Osteoblast (primary cell): ENCODE measurements around the gene STK32B. TPM values are rescaled to one million over a fixed set of nuclear protein-coding genes. Genes with fewer than 3 reads are reported as not detected.
"Not testable (repeated sequence)": the region's sequence is repeated elsewhere in the genome, so short reads cannot be mapped to it uniquely, and the experiment has no call there.

Experiments used
- DNase-seq: peaks from one replicate; pipeline ENCODE4 v3.0.0; 2011; ENCODE audit warnings: low spot score, mixed read lengths; ENCODE audit not compliant: insufficient read length; ENCODE audit errors: missing footprints
- H2AFZ ChIP-seq: 2 replicates; pipeline ENCODE4 v1.6.0; 2011; ENCODE audit warnings: mild to moderate bottlenecking, low read length
- H3K27ac ChIP-seq: 2 replicates; pipeline ENCODE4 v1.5.1; 2011; ENCODE audit warnings: mild to moderate bottlenecking, low read depth, low read length, moderate library complexity
- H3K27me3 ChIP-seq: 2 replicates; pipeline ENCODE4 v1.6.0; 2012; ENCODE audit warnings: mild to moderate bottlenecking, control low read depth, inconsistent platforms, low read length, moderate library complexity; ENCODE audit not compliant: insufficient read depth
- H3K36me3 ChIP-seq: 2 replicates; pipeline ENCODE4 v1.5.1; 2011; ENCODE audit warnings: mild to moderate bottlenecking, low read length, control low read depth, moderate library complexity; ENCODE audit not compliant: insufficient read depth
- H3K4me1 ChIP-seq: 2 replicates; pipeline ENCODE4 v1.5.1; 2011; ENCODE audit warnings: mild to moderate bottlenecking, low read length, control low read depth, moderate library complexity; ENCODE audit not compliant: insufficient read depth
- H3K4me2 ChIP-seq: 2 replicates; pipeline ENCODE4 v1.6.0; 2011; ENCODE audit warnings: mild to moderate bottlenecking, low read length; ENCODE audit not compliant: insufficient read depth
- H3K4me3 ChIP-seq: fragments of 200-600 bp; sonication (generic); 3 replicates; pipeline ENCODE4 v1.5.1; 2012; ENCODE audit warnings: mild to moderate bottlenecking, low read length, inconsistent platforms; ENCODE audit not compliant: insufficient read depth
- H3K79me2 ChIP-seq: 2 replicates; pipeline ENCODE4 v1.6.0; 2012; ENCODE audit warnings: mild to moderate bottlenecking, low read length, control low read depth, inconsistent platforms; ENCODE audit not compliant: insufficient read depth
- H3K9me3 ChIP-seq: 2 replicates; pipeline ENCODE4 v1.5.1; 2011; ENCODE audit warnings: low read depth, low read length, control low read depth
- H4K20me1 ChIP-seq: 2 replicates; pipeline ENCODE4 v1.6.0; 2012; ENCODE audit warnings: mild to moderate bottlenecking, low read length, control low read depth; ENCODE audit not compliant: insufficient read depth
- CTCF ChIP-seq: IDR thresholded peaks from 2 replicates; pipeline ENCODE4 v1.5.1; 2011; ENCODE audit warnings: mild to moderate bottlenecking, low read depth, low read length, moderate library complexity; ENCODE audit errors: extremely low read depth
- total RNA-seq: library from RNA; depleted of rRNA; stranded (reverse); fragments of >200 nt; gene quantifications from 2 replicates; pipeline ENCODE4 v1.2.3, GENCODE V29; 2012

The STK32B gene
- total RNA-seq, 1 donor = 1.1 TPM

DNA sequence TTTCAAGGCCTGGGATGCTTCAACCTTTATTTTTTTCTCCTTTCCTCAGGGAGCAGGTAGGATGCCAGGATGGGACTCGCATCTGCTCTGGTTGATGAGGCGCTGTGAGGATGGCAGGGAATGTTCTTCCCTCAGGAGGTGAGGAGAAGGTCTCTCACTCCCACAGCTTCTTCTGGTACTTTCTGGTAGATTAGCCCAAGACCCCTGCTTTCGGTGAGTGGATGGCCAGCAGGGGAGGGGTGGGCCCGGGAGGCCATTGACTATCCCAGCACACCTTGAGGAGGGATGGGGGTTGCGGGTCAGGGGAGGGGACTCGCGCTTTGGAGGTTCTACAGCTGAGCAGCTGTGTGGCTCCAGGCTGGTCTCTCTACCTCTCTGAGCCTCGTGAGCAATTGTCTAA, 46.8 kb upstream of the STK32B start:
- no peak overlapping the region for H3K4me2 ChIP-seq
- no peak overlapping the region for H2AFZ ChIP-seq
- no peaks in the 10 kb centered on the region for H3K4me1 ChIP-seq
- no peaks in the 10 kb centered on the region for H3K36me3 ChIP-seq
- H3K27me3 ChIP-seq = peaks cover 20% of the 10 kb centered on the region
- H3K4me3 ChIP-seq = no peak overlapping the region
- no peak for DNase-seq
- no peaks in the 10 kb centered on the region for H4K20me1 ChIP-seq
- no peak overlapping the region for H3K27ac ChIP-seq
- TF ChIP-seq CTCF = no peak
- no peaks in the 10 kb centered on the region for H3K9me3 ChIP-seq
- no peaks in the 10 kb centered on the region for H3K79me2 ChIP-seq

- not testable (repeated sequence) for H3K4me2 ChIP-seq, H3K79me2 ChIP-seq, H3K27ac ChIP-seq, H3K36me3 ChIP-seq, H3K4me3 ChIP-seq, H3K4me1 ChIP-seq, DNase-seq, H4K20me1 ChIP-seq, H2AFZ ChIP-seq, H3K9me3 ChIP-seq
- peaks cover 29% of the 10 kb centered on the region for H3K27me3 ChIP-seq
Measured at GRCh38 chr4:5006932-5007331, 44.3 kb upstream of the STK32B start.

DNA sequence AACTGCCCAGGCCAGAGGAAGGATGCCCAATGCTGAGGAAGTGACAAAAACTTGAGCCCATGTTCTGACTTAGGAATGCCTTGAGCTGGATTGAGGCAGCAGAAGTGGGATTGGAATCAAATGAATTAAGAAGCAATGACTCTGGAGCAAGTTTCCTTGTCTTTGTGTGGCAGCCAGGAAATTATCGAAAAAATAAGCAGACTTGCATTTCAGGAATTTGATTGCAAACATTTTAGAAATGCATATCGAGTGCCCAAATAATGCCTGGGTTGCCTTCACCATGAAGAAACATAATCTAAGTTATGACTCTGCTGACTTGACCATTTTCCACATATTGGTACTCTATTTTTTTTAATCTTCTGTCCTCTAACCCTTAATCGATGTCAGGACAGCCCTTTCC, 41.5 kb upstream of the STK32B start:
- Histone ChIP-seq H3K36me3 (no peaks in the 10 kb centered on the region), H4K20me1 (no peaks in the 10 kb centered on the region), H3K27ac (no peak overlapping the region), H3K4me3 (no peak overlapping the region), H3K4me2 (no peak overlapping the region), H2AFZ (no peak overlapping the region), H3K4me1 (no peaks in the 10 kb centered on the region), H3K9me3 (no peaks in the 10 kb centered on the region), H3K27me3 (peaks cover 19% of the 10 kb centered on the region), H3K79me2 (no peaks in the 10 kb centered on the region)
- no peak for TF ChIP-seq CTCF
- no peak for DNase-seq

DNA sequence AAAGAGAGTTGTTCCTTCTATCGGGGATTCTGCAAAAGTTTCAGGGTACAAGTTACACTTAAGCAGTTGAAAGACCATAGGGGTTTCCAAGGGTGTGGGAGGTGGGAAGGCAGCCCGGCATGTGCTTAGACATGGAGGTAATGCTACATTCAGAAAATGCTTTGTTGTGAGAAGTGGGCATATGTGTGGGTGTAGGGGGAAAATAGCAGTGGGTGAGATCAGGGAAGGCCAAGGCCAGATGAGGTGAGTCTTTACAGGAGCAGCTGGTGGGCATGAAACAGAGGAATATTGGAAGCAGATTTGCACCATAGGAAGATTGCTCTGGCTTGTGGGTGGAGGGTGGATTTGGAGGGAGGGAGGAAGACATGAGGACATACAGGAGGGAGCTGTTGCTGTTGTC, 40.3 kb upstream of the STK32B start:
- Histone ChIP-seq H3K4me3 (no peak overlapping the region), H2AFZ (no peak overlapping the region), H3K79me2 (no peaks in the 10 kb centered on the region), H4K20me1 (no peaks in the 10 kb centered on the region), H3K4me2 (no peak overlapping the region), H3K9me3 (no peaks in the 10 kb centered on the region), H3K36me3 (no peaks in the 10 kb centered on the region), H3K27me3 (peaks cover 12% of the 10 kb centered on the region), H3K4me1 (no peaks in the 10 kb centered on the region), H3K27ac (no peak overlapping the region)
- no peak for DNase-seq
- no peak for TF ChIP-seq CTCF
